Muscle of arm (tissue), 12 donors: ENCODE measurements around the gene MUC5AC. TPM values are rescaled to one million over a fixed set of nuclear protein-coding genes. Genes with fewer than 3 reads are reported as not detected.
"Not testable (repeated sequence)": the region's sequence is repeated elsewhere in the genome, so short reads cannot be mapped to it uniquely, and the experiment has no call there.

ENCODE experiments used
- DNase-seq: peaks from one replicate; pipeline ENCODE4 v3.0.0-alpha.2; 2013
- polyA plus RNA-seq, 12 donors: library from polyadenylated mRNA; unstranded; fragments of 120-200 nt; gene quantifications; one replicate each; pipeline ENCODE4 v1.2.1, GENCODE V29; 2013; ENCODE audit not compliant: insufficient read length in 12 of 12

The MUC5AC gene
- polyA plus RNA-seq, 12 donors: 0.01 to 0.09 TPM; not detected in 10

DNA sequence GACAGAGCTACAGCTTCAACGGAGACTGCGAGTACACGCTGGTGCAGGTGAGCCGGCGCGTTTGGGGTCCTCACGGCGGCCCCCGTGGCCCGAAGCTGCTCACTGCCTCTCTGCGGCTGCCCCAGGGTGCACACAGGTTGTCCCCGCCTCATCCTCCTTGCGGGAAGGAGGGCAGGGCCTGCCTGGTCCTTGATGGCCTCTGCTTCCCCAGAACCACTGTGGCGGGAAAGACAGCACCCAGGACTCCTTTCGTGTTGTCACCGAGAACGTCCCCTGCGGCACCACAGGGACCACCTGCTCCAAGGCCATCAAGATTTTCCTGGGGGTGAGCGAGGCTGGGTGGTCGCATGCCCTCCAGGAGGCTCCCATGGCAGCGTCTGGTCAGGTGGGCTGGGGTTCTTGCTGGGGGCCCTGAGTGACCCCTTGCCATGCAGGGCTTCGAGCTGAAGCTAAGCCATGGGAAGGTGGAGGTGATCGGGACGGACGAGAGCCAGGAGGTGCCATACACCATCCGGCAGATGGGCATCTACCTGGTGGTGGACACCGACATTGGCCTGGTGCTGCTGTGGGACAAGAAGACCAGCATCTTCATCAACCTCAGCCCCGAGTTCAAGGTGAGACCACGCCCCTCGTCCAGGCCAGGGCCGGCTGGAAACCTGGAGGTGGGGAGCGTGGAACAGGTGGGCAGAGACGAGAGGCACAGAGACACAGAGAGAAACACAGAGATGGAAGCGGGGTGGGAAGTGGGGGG, 19.4 kb downstream of the MUC5AC start:
- DNase-seq: no peak

GRCh38 chr11:1177771-1178090, 20.0 kb downstream of the MUC5AC start:
- no peak for DNase-seq

- DNase-seq: no peak
These were observed 20.6 kb downstream of the MUC5AC start for GRCh38 chr11:1178201-1178885.

DNA sequence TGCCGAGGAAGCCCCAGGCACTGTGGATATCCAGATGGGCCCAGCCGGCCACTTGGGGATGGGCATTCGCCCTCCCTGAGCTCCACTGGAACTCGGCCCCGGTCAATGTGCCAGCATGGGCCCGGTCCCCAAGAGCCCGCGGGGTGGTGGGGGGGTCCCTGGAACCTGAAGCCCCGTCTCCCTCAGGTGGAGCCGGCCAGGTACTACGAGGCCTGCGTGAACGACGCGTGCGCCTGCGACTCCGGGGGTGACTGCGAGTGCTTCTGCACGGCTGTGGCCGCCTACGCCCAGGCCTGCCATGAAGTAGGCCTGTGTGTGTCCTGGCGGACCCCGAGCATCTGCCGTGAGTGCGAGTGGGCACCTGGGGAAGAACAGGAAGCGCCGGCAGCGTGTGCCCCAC, 21.2 kb downstream of the MUC5AC start:
- no peak for DNase-seq

DNA sequence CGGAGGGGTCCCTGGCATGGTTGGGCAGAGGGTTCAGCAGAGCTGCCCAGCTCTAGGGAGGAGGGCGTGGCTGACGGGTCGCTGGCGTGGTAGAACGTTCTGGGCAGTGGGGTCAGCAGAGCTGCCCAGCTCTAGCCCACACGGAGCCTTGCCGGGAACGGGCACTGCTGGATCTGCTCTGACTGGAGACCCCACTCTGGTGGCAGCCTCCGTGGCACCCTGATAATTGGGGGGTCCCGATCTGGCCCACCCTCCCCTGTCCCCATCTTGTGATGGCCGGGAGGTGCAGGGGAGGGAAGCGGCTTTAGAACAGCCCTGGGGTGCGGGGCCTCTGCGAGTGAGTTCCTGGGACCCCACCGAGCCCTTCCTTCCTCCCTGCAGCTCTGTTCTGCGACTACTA, 21.9 kb downstream of the MUC5AC start:
- no peak for DNase-seq

- no peak for DNase-seq
These were observed 22.4 kb downstream of the MUC5AC start for GRCh38 chr11:1180171-1180570.

DNA sequence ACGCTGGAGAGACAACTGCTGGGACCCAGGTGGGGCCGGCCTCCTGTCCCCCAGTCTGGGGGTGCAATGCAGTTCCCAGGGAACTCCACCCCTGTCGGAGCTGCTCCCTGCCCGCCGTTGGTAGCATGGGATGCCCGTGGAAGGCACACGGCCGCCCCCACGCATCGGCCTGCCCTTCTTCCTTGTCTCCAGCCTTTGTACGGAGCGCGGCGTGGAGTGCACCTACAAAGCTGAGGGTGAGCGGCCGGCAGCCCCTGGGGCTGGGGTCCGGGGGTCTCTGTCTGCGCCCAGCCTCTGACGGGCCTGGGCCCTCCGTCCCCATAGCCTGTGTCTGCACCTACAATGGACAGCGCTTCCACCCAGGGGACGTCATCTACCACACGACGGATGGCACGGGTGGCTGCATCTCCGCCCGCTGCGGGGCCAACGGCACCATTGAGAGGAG, 23.2 kb downstream of the MUC5AC start:
- DNase-seq: no peak

DNA sequence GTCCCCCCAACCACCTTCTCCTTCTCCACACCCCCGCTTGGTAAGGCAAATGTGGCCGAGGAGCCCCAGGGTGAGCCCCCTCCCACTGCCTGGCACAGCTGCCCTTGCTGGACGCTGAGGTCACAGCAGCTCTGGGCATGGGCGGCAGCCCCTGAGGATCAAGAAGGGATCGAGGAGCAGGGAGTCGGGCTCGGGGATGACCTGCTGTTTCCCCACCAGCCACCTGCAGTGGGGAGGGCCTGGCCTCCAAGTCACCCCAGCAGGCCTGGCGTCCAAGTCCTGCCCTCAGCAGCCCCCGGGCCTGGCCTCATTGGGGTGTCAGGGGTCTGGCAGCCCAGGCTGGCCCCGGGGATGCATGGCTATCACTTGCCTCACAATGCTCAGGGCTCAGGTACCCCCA, 23.7 kb downstream of the MUC5AC start:
- no peak for DNase-seq

DNA sequence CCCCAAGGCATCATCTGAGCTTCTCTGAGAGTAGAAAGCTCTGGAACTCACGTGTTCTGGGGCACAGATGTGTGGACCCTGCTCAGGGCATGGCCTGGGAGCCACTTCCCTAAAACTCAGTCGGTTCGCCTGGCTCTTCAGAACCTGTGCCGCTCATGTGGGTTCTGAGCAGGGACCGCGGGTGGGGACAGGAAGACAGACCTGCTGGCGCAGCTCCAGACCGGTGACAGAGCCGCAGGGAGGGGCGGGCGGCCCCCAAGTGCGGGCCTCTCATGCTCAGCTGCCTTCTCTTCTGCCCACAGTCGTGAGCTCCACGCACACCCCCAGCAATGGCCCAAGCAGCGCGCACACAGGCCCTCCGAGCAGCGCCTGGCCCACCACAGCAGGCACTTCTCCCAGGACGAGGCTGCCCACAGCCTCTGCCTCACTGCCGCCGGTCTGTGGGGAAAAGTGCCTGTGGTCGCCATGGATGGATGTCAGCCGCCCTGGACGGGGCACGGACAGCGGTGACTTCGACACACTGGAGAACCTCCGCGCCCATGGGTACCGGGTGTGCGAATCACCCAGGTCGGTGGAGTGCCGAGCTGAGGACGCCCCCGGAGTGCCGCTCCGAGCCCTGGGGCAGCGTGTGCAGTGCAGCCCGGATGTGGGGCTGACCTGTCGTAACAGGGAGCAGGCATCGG, 24.2 kb downstream of the MUC5AC start:
- DNase-seq: no peak

GRCh38 chr11:1184139-1184538, 26.4 kb downstream of the MUC5AC start:
- not testable (repeated sequence) for DNase-seq

GRCh38 chr11:1188451-1189130, 30.8 kb downstream of the MUC5AC start:
- not testable (repeated sequence) for DNase-seq

GRCh38 chr11:1189816-1190215, 32.1 kb downstream of the MUC5AC start:
- DNase-seq: not testable (repeated sequence)

- DNase-seq: not testable (repeated sequence)
These were observed 34.2 kb downstream of the MUC5AC start for GRCh38 chr11:1191786-1192470.

DNA sequence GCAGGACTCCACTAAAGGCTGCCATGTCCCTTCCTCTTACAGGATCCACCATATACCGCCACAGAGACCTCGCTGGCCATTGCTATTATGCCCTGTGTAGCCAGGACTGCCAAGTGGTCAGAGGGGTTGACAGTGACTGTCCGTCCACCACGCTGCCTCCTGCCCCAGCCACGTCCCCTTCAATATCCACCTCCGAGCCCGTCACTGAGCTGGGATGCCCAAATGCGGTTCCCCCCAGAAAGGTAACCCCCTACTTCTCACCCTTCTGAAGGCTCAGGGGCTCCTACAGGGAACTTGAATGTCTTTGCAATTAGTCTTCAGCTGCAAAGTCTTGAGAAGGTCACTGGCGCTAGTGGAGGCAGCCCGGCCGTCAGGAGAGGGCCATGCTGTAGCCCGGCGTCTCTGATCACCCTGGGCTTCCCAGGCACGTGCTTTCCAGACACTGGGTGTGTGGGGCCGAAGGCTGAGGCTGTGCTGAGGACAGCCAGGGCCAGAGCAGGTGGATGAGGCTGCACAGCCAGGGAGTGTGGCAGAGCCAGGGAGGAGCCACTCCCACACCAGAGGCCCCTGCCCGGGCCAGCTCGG, 35.1 kb downstream of the MUC5AC start:
- no peak for DNase-seq

- no peak for DNase-seq
These were observed 35.8 kb downstream of the MUC5AC start for GRCh38 chr11:1193326-1194230.

- no peak for DNase-seq
These were observed 36.7 kb downstream of the MUC5AC start for GRCh38 chr11:1194231-1194976.

GRCh38 chr11:1194977-1195681, 37.4 kb downstream of the MUC5AC start:
- no peak for DNase-seq

GRCh38 chr11:1195682-1196515, 38.1 kb downstream of the MUC5AC start:
- DNase-seq: no peak
